OCI-LY3 (cell line): Measurements from ENCODE around the gene NUP188.

ENCODE experiments used
- H2AFZ ChIP-seq: fragments of 200-600, 300-600 bp; shearing (Covaris generic); 2 replicates; pipeline ENCODE4 v1.6.0; 2014; ENCODE audit warnings: antibody characterized with exemption, low read depth, low read length
- H3K27ac ChIP-seq: fragments of 200-600, 300-600 bp; sonication (generic); 2 replicates; pipeline ENCODE4 v1.5.1; 2014; ENCODE audit warnings: mild to moderate bottlenecking, low read length, moderate library complexity, mixed read lengths
- H3K27me3 ChIP-seq: fragments of 200-600, 300-600 bp; sonication (generic); 2 replicates; pipeline ENCODE4 v1.6.1; 2014; ENCODE audit warnings: low read depth, low read length, mixed read lengths
- H3K36me3 ChIP-seq: fragments of 200-600, 300-600 bp; sonication (generic); replicated peaks from 2 replicates; pipeline ENCODE3; 2014; ENCODE audit warnings: low read depth, low read length, mixed read lengths
- H3K4me1 ChIP-seq: fragments of 300-600, 200-600 bp; sonication (generic); 2 replicates; pipeline ENCODE4 v1.6.1; 2014; ENCODE audit warnings: low read length, mixed read lengths
- H3K4me2 ChIP-seq: fragments of 200-600, 300-600 bp; sonication (generic); 2 replicates; pipeline ENCODE4 v1.6.1; 2014; ENCODE audit warnings: low read length, mixed read lengths
- H3K4me3 ChIP-seq: fragments of 300-600, 200-600 bp; sonication (generic); 2 replicates; pipeline ENCODE4 v1.5.1; 2014; ENCODE audit warnings: antibody characterized with exemption, mild to moderate bottlenecking, low read length, moderate library complexity
- H3K79me2 ChIP-seq: fragments of 300-600, 200-600 bp; shearing (Covaris generic); 2 replicates; pipeline ENCODE4 v1.6.1; 2014; ENCODE audit warnings: mild to moderate bottlenecking, low read length, mixed read lengths
- H3K9ac ChIP-seq: fragments of 300-600, 200-600 bp; shearing (Covaris generic); 2 replicates; pipeline ENCODE4 v1.6.0; 2014; ENCODE audit warnings: mild to moderate bottlenecking, low read length, moderate library complexity
- H3K9me3 ChIP-seq: fragments of 200-600, 300-600 bp; shearing (Covaris generic); 2 replicates; pipeline ENCODE4 v1.6.1; 2014; ENCODE audit warnings: low read length, mixed read lengths; ENCODE audit not compliant: insufficient read depth
- H4K20me1 ChIP-seq: fragments of 200-600, 300-600 bp; sonication (generic); 2 replicates; pipeline ENCODE4 v1.6.1; 2016; ENCODE audit warnings: low read length, mixed read lengths; ENCODE audit not compliant: insufficient read depth
- EZH2phosphoT487 ChIP-seq: fragments of 200-600 bp; shearing (Covaris generic); IDR thresholded peaks from 2 replicates; pipeline ENCODE4 v1.6.1; 2018; ENCODE audit warnings: antibody characterized with exemption, mixed run types, low read depth
- TF ChIP-seq, protein P1 (sequence below): fragments of 200-600, 300-600 bp; sonication (generic); IDR thresholded peaks from 2 replicates; pipeline ENCODE4 v1.5.1; 2014; ENCODE audit warnings: antibody characterized with exemption, low read length, low read depth

NUP188 gene

DNA sequence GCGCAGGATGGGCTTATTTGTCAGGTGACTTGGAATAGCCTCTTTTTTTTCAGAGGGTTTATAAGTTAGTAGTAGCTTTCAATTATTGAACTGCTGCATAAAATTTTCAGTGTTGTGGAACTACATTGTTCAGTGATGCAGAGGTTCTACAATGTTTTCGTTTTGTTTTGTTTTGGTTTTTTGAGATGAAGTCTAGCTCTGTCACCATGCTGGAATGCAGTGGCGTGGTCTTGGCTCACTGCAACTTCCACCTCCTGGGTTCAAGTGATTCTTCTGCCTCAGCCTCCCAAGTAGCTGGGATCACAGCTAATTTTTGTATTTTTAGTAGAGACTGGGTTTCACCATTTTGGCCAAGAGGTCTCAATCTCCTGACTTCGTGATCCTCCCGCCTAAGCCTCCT, 22.0 kb downstream of the NUP188 start:
- no peak overlapping the region for H3K4me3 ChIP-seq
- no peaks in the 10 kb centered on the region for H3K27me3 ChIP-seq
- peaks cover 35% of the 10 kb centered on the region for H3K36me3 ChIP-seq
- TF ChIP-seq EZH2phosphoT487: no peak
- TF ChIP-seq, protein P1, sequence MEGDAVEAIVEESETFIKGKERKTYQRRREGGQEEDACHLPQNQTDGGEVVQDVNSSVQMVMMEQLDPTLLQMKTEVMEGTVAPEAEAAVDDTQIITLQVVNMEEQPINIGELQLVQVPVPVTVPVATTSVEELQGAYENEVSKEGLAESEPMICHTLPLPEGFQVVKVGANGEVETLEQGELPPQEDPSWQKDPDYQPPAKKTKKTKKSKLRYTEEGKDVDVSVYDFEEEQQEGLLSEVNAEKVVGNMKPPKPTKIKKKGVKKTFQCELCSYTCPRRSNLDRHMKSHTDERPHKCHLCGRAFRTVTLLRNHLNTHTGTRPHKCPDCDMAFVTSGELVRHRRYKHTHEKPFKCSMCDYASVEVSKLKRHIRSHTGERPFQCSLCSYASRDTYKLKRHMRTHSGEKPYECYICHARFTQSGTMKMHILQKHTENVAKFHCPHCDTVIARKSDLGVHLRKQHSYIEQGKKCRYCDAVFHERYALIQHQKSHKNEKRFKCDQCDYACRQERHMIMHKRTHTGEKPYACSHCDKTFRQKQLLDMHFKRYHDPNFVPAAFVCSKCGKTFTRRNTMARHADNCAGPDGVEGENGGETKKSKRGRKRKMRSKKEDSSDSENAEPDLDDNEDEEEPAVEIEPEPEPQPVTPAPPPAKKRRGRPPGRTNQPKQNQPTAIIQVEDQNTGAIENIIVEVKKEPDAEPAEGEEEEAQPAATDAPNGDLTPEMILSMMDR: no peak
- H3K9me3 ChIP-seq: no peaks in the 10 kb centered on the region
- H3K27ac ChIP-seq: no peak overlapping the region
- no peaks in the 10 kb centered on the region for H4K20me1 ChIP-seq
- no peak overlapping the region for H2AFZ ChIP-seq
- no peak overlapping the region for H3K9ac ChIP-seq
- no peak overlapping the region for H3K4me2 ChIP-seq
- no peaks in the 10 kb centered on the region for H3K79me2 ChIP-seq
- no peaks in the 10 kb centered on the region for H3K4me1 ChIP-seq

GRCh38 chr9:128972956-128973355, 25.5 kb downstream of the NUP188 start:
- TF ChIP-seq EZH2phosphoT487: no peak
- Histone ChIP-seq H3K9me3 (no peaks in the 10 kb centered on the region), H3K4me3 (no peak overlapping the region), H2AFZ (no peak overlapping the region), H3K79me2 (no peaks in the 10 kb centered on the region), H3K27me3 (no peaks in the 10 kb centered on the region), H3K4me2 (no peak overlapping the region), H3K27ac (no peak overlapping the region), H3K4me1 (no peaks in the 10 kb centered on the region), H4K20me1 (no peaks in the 10 kb centered on the region), H3K9ac (no peak overlapping the region), H3K36me3 (peaks cover 43% of the 10 kb centered on the region)

GRCh38 chr9:128979111-128979510, 31.6 kb downstream of the NUP188 start:
- no peak overlapping the region for H2AFZ ChIP-seq
- TF ChIP-seq, protein P1: no peak

GRCh38 chr9:128983536-128983935, 36.0 kb downstream of the NUP188 start:
- Histone ChIP-seq H3K4me3 (no peak overlapping the region), H3K4me2 (no peak overlapping the region), H3K27ac (no peak overlapping the region), H3K36me3 (peaks cover 64% of the 10 kb centered on the region), H3K4me1 (no peaks in the 10 kb centered on the region), H3K9me3 (no peaks in the 10 kb centered on the region), H2AFZ (no peak overlapping the region), H3K27me3 (no peaks in the 10 kb centered on the region), H3K79me2 (no peaks in the 10 kb centered on the region), H4K20me1 (no peaks in the 10 kb centered on the region), H3K9ac (no peak overlapping the region)
- TF ChIP-seq, protein P1: no peak
- no peak for TF ChIP-seq EZH2phosphoT487

More at GRCh38 chr9:128979111-128979510, 31.6 kb downstream of the NUP188 start:
- no peak overlapping the region for H3K27ac ChIP-seq
- no peak overlapping the region for H3K4me2 ChIP-seq
- no peaks in the 10 kb centered on the region for H4K20me1 ChIP-seq
- no peaks in the 10 kb centered on the region for H3K4me1 ChIP-seq
- no peaks in the 10 kb centered on the region for H3K9me3 ChIP-seq
- no peaks in the 10 kb centered on the region for H3K79me2 ChIP-seq
- peaks cover 42% of the 10 kb centered on the region for H3K36me3 ChIP-seq
- no peak overlapping the region for H3K4me3 ChIP-seq
- H3K9ac ChIP-seq: no peak overlapping the region
- H3K27me3 ChIP-seq: no peaks in the 10 kb centered on the region

DNA sequence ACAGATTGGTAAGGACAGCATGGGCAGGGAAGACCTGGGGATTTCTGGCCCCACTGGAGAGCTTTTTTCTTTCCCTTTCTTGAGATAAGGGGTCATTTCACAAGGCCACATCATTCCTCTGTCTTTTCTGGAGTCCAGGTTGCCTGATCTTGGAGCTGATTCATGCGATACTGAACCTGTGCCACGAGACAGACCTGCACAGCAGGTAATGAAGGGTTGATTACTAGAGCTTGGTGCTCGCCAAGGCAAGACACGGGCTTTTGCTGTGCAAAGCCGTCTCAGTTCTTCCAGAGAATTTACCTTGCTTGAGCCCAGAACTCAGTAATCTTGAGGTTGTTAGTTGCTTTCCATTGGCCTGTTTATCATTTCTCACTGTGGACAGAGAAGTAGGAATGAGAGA, 39.2 kb downstream of the NUP188 start:
- no peaks in the 10 kb centered on the region for H4K20me1 ChIP-seq
- H3K27ac ChIP-seq: no peak overlapping the region
- H3K27me3 ChIP-seq: no peaks in the 10 kb centered on the region
- H3K9me3 ChIP-seq: no peaks in the 10 kb centered on the region
- H3K4me3 ChIP-seq: no peak overlapping the region
- peaks cover 48% of the 10 kb centered on the region for H3K36me3 ChIP-seq
- H2AFZ ChIP-seq: no peak overlapping the region
- no peaks in the 10 kb centered on the region for H3K79me2 ChIP-seq
- H3K4me1 ChIP-seq: no peaks in the 10 kb centered on the region
- TF ChIP-seq EZH2phosphoT487: no peak
- TF ChIP-seq, protein P1: no peak
- no peak overlapping the region for H3K9ac ChIP-seq
- no peak overlapping the region for H3K4me2 ChIP-seq
